NCI-H510A treated with DMSO at 0.1 percent for 48 hours (cell line): ENCODE results near the gene CD8B.
A peak's percentile ranks its signal among the peaks of the same experiment; 100 is the strongest.
"Not testable (repeated sequence)": the region's sequence is repeated elsewhere in the genome, so short reads cannot be mapped to it uniquely, and the experiment has no call there.

Experiments
- DNase-seq: peaks from one replicate; lab custom pipeline; 2025; lab: John Stamatoyannopoulos, UW

CD8B gene

DNA sequence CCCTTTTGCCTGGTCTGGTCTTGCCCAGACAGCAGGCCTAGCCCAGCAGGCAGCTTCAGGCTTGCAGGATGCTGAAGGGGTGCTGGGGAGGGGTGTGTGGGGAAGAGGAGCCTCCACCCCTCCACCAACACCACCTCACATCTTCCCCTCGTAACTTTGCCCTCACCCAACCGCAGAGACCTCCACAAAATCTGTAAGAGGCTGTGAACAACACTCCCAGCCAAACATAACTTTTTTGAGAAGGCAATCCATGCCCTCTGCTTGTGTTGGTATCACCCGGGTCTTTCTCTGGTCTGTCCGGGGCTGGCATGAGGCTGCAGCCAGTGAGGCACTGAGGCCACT, 26.2 kb downstream of the CD8B start:
- not testable (repeated sequence) for DNase-seq

DNA sequence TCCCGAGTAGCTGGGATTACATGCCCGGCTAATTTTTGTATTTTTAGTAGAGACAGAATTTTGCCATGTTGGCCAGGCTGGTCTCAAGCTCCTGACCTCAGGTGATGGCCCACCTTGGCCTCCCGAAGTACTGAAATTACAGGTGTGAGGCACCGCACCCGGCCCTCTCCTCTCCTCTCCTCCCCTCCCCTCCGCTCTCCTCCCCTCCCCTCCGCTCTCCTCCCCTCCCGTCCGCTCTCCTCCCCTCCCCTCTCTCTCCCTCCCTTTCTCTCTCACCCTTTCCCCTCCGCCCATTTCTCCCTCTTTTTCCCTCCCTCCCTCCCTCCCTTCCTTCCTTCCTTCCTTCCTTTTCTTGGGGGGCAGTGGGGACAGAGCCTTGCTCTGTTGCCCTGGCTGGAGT, 28.4 kb downstream of the CD8B start:
- no peak for DNase-seq

DNA sequence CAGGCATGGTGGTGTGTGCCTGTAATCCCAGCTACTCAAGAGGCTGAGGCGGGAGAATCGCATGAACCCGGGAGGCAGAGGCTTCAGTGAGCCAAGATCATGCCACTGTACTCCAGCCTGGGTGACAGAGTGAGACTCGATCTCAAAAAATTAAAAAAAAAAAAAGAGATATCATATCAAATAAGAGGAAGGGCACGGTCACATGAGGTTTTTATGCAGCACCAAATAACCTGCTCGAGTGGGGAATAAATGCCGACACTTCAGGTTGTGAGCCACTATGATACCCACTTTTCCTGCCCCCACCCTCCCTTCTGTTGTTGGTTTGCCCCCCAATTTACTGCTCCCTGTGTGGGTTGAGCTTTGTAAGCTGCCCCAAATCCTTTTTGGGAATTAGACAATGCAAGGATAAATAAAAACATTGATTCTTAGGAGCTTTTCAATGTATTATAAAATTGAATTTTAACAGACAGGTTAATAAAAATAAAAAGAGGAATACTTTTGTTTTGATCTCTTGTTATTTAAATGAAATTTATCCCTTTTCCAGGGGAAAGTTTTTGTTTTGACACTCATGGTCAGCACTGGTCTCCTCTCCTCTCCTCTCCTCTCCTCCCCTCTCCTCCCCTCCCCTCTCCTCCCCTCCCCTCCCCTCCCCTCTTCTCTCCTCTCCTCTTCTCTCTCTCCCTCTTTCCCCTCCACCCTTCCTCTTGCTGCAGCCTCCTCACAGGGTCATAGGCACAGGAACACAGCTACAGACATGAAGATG, 29.2 kb downstream of the CD8B start:
- DNase-seq: no peak

DNA sequence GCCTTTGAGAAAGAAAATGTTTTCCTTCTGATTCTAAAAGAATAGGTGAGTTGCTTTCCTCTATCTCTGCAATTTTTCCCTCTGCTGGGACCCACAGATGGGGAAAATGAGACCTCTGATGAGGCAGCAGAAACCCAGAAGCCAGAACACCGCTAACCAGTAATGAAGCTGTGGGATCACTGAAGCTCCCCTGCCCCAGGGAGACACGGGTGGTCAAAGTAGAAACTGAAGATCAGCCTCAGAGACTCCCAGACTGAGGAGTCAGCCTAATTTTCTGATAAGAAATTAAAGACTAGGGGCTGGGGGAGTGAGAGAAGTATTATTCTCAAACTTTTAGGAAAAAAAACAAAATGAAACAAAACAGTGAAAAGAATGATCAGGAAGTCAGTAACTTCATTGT, 30.1 kb downstream of the CD8B start:
- no peak for DNase-seq

DNA sequence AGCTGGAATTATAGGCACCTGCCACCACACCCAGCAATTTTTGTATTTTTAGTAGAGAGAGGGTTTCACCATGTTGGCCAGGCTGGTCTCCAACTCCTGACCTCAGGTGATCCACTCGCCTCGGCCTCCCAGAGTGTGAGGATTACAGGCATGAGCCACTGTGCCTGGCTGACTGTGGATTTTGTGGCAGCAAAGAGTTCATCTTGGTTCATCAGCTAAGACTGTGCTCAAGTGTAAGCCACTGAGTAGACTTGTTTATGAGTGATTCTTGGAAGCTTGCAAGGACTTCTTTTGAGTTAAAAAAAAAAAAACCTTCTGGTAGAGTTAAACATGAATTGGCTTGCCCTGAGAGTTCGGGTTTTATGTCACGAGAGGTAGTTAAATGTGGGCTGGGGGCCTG, 34.7 kb downstream of the CD8B start:
- no peak for DNase-seq

DNA sequence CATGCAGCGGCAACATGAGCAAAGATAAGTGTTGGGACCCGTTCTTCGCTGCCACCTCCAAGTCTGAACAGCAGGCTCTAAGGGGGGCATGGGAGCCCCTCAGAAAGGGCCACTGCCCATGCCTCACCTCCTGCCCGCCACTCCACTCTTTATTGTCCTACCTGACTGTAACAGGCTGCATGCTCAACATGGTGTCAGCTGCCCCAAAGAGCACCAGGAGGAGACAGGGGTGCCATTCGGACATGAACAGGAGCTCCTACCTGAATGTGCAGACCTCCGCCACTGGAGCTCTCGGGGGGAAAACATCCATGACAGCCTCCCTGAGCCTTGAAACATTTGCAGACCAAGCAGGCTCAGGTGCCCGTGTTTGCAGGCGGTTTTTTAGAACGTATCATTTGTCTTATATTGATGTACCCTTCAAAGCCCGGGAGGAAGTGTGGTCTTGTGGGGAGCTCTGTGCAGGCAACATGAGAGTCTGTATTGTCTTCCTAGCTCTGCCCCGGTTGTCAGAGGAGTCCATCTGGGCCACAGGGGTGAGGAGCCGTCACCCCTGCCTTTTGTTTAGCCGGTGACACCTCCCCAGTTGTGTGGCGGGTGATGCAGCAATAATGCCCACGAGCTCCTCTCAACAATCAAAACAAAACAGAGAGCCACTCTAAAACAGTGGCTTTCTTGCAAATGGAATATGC, 35.8 kb downstream of the CD8B start:
- DNase-seq: no peak

DNA sequence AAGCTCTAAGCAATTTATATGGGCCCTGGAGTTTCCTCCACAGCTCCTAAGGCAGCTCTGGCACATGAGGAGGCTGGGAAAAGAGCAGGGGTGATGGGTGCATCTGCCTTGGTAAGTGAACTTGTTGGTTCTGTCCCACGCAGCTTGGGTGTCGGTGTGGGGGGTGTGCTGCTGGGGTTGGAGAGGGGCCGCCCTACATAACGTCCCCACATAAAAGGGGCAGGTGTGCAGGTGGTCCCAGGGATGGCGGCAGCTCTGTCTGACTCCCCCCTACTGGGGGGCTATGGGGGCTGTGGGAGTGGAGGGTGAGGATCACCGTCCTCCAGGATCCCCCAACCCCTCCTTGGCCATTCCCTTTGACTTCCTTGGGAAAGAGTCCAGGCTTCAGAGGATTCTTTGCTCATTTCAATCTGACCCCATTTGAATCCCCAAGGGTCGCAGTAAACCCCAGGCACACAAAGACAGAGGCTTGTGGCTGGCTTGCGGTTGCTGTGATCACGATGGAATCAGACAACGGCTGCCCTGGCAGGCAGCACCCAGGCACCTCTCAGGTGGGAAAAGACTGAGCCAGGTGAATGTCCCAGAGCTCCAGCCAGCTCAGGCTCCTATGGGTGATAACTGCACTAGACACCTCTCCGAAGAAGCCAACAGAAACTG, 36.5 kb downstream of the CD8B start:
- no peak for DNase-seq

DNA sequence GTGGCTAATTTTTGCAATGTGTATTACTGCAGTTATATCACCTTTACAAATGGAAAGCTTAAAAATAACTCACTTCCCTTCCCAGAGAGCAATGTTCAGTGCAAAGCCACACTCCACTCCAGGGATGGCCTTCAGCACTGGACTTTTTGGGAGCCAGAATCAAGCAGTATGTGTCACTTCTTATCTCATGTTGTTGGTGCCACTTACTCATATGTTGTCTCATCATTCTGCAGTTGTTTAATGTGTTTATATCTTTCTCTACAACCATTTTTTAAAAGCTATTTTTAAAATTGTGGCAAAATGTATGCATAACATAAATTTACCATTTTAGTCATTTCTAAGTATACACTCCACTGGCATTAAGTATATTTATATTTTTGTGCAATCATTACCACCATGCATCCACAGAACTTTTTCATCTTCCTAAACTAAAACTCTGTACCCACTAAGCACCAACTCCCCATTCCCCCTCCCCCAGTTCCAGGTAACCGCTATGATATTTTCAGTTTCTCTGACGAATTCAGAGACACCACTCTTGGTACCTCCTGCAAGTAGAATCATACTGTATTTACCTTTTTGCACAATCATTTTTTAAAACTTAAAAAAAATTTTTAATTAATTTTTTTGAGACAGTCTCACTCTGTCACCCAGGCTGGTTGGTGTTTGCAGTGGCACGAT, 38.9 kb downstream of the CD8B start:
- no peak for DNase-seq

DNA sequence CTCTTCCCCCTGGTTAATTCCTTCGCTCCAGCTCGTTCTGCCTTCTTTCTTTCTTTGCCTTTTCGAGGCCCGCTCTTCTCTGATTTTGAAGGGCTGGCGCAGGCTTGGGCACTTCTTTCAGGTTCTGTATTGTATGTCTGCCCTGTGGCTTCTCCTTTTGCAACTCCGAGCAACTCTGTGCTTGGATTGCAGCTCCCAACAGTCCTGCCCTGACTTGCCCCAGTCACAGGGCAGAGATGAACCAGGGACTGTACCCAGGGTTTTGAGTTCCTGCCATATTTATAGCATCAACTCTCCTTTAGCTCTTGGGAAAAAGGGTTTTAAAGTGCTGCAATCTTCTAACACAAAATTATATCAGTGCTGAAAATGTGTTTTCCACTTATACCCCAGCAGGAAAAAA, 39.8 kb downstream of the CD8B start:
- no peak for DNase-seq

DNA sequence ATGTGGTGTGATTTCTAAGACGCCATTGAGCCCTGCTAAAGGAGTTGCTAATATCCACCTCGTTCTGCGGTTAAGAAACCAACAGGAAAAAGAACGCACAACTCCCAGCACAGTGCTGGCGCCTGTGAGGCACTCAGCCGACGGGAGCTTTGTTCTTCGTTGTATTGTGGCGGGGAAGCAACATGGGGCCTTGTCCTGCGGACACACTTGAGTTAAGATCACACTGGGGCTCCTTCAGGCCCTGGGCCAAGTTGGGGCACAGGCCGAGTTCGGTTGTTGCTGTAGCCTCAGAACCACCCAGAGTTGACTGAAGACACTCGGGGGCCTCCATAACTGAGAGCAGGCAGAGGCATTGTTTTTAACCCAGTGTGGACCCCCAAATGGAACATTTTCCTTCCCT, 40.4 kb downstream of the CD8B start:
- DNase-seq: no peak

DNA sequence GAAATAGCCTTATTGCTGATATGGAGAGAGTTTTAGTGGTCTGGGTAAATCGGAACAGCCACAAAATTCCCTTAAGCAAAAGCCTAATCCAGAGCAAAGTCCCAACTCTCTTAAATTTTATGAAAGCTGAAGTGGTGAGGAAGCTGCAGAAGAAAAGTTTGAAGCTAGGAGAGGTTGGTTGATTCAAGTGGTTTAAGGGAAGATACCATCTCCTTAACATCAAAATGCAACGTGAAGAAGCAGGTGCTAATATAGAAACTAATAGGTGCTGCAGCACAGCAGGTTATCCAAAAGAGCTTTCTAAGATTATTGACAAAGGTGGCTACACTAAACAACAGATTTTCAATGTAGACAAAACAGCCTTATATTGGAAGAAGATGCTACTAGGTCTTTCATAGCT, 42.7 kb downstream of the CD8B start:
- DNase-seq: no peak

DNA sequence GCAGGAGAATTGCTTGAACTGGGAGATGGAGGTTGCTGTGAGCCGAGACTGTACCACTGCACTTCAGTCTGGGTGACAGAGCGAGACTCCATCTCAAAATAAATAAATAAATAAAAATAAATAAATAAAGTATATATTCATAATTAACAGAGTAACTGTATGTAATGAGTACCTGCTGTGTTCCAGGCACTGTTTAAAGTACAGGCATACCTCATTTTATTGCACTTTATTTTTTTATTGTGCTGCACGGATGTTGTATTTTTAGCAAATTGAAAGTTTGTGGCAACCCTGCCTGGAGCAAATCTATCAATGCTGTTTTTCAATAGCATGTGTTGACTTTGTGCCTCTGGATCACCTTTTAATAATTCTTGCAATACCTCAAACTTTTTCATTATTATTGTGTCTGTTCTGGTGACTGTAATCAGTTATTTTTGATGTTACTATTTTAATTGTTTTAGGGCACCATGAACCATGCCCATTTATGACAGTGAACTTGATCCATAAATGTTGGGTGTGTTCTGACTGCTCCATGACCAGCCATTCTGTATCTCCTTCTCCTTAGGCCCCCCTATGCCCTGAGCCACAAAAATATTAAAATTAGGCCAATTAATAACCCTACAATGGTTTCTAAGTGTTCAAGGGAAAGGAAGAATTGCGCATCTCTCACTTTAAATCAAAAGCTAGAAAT, 43.4 kb downstream of the CD8B start:
- no peak for DNase-seq

DNA sequence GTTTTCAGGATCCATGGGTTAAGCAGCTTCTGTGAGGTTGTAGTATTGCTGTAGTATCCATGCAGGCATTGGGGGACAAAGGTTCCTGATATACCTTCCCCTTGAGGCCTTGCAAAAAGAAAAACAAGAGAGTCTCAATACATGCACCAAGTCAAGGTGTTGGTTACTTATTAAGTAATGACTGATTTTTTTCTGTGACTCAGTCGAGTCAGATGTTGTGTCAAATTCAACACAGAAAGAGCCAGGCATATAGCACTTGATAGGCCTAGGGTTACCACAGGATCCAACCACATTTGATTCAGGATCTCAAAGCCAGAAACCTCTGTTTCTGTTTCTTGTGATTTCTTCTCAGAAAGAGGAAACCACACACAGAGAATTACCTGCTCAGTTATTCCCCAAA, 46.1 kb downstream of the CD8B start:
- DNase-seq: no peak

DNA sequence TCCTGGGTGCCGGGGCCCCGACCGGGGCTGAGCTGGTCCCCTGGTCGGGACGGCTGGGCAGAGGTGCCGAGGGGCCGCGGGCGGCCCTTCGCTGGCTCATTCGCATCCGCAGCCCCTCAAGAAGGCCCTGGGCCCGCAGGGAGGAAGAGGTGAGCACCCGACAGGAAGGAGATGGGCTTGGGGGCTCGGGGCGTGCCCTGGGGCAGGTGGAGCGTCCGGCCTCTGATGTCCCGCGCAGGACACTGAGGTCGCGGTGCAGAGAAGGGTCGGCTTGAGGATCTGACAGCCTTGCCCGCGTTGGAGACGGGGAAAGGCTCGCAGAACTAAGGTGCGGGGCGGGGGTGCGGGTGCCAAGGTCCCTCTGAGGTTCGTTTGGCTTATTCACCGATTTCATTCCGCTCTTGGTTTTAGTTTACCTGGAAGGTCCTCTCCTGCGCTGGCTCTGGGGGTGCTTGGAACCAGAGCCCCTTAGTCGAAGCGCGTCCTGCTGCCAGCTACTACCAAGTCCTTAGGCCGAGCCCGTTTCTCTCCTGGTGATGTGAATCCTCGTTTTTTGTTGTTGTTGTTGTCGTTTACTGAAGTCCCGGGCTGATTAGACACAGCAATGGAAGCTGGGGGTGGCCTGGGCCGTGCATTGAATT, 52.1 kb downstream of the CD8B start:
- DNase-seq: no peak

DNA sequence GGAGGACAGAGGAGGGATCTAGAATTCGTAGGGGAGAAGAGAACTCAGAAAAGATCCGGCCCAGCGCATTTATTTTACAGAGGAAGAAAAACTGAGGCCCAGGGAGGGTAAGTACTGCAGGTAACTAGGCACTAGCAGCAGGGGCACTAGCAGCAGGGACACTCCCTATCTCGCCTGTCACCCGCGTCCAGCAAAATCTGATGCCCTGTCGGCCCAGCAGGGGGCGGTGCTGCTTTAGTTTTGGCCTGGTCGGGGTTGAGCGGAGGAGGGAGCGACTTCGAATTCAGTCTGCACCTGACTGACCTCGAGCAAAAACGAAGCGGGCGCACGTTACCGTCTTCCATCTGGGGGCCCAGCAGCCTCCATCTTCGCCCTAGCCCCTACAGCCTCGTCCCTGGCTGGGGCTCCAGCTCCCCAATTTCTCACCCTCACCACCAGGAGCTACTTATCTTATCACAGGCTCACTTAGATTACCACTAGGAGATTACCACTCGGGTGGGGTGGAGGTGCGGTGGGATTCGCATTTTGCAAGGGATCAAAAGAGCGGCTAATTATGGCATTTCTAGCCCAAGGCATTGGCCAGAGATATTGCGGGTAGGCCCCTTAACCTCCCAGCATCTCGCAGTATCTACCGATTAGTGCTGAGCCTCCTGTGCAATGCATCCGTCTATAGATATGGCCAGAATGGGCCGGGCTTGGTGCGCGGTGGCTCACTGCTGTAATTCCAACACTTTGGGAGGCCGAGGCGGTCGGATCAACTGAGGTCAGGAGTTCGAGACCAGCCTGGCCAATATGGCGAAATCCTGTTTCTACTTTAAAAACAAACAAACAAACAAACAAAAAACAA, 53.1 kb downstream of the CD8B start:
- DNase-seq: peak; percentile 65

DNA sequence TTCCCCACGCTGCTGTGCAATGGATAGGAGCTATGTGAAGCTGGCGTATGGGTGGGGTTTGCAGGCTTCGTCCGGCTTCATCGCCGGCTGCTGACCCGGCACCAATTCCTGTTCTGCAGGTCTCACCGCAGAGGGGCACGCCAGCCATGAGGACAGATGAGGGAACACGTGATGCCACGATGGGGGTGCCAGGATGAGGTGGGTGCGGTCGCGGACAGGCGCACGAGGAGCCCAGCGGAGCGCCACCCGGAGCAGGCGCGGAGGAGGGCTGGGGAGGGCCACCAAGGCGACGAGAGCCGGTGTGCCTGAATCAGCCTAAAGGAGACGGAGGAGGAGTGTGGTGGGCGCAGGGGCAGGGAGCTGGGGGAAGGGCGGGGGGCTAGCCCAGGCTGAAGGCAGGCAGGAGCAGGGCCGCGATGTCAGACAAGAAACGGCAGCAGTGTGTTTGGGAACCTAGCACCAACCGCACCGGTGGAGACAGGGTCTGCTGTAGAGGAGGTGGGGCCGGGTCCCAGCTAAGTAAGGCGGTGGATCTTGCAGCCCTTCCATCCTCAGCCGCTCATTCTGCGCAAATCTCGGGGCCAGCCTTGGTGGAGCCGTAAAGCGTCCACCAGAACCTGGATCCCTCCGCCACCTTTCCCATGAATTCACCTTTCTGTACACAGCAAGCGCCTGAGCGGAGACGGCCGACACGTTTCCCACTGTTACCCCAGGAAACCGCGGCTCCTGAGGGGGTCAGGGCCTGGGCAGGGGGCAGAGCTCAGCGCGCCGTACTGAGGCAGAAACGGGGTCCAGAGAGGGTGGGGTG, 54.0 kb downstream of the CD8B start:
- peak; percentile 12 for DNase-seq

DNA sequence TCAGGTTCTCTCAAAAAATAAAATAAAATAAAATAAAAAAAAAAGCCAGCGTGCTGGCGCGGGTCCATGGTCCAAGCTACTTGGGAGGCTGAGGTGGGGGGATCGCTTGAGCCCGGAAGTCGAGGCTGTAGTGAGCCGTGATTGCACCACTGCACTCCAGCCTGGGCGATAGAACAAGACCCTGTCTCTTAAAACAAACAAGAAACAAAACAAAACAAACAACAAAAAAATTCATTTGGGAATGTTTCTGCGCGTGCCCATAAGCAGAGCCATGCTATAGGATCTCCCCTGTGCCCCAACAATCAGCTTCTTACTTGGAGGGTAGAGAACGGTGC, 54.6 kb downstream of the CD8B start:
- no peak for DNase-seq

DNA sequence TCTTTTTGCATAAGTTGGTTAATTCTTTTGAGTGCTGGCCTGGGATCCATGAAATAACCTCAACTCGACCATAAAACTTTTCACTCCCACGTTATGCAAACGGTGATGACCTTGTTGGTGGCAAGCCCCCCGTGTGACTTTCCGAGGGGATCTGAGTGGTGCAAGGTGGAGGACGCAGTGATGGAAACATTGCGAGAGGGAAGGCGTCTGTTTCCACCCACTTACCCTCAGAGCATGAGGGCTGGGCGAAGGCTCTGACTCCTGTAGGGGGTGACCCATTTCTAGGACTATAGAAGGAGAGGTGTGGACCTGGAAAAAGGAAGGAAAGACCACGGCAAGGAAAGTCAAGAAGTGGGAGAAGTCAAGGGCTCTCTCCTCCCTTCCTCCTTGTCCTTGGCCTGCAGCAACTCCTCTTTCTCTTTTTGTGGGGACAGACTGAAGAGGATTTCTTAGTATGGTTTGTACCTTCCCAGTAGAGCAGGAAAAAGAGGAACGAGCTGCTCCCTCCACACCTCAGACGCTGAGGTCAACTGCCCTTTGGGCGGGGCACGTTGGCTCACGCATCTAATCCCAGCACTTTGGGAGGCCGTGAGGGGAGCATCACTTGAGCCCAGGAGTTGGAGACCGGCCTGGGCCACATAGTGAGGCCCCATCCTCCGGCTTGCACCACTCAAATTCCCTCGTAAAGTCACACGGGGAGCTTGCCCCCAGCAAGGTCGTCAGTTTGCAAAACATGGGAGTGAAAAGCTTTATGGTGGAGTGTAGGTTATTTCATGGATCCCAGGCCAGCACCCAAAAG, 55.4 kb downstream of the CD8B start:
- no peak for DNase-seq

DNA sequence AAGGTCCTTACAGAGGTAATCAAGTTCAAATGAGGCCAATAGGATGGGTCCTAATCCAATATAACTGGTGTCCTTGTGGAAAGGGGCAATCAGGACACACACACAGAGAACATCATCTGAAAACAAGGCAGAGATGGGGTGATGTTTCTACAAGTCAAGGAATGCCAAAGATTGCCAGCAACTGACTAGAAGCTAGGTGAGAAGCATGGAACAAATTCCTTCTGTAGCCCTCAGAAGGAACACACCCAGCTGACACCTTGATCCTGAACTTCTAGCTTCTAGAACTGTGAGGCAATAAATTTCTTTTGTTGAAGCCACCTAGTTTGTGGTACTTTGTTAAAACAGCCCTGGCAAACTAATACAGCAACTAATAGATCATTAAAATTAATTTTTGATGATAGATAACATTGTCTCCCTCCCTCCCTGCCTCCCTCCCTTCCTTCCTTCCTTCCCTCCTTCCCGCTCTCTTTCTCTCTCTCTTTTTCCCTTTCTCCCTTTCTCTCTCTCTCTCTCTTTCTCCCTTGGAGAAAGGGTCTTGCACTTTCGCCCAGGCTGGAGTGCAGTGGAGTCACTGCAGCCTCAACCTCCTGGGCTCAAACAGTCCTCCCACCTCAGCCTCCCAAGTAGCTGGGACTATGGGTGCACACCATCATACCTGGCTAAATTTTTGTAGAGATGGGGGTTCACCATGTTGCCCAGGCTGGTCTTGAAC, 60.7 kb downstream of the CD8B start:
- no peak for DNase-seq
